Measurements from ENCODE around the gene ZMYM4.

Gene ZMYM4

GRCh38 chr1:35278886-35279554 is 10.5 kb downstream of the ZMYM4 start:
- Histone ChIP-seq H3K27me3 (ENCODE audit: control insufficient read depth in 1 of 2, insufficient read depth in 2 of 2, low read length in 2 of 2) (no peaks in the 10 kb centered on the region), H3K4me1 (ENCODE audit: control insufficient read depth, insufficient read depth, low read length) (no peaks in the 10 kb centered on the region), H3K9ac (ENCODE audit: low read length in 2 of 2) (no peak overlapping the region), H3K36me3 (ENCODE audit: control insufficient read depth in 2 of 2, insufficient read depth in 2 of 2, low read length in 2 of 2) (peaks cover 2 to 8% of the 10 kb centered on the region in 2 donors), H3K4me3 (ENCODE audit: low read length in 2 of 2) (no peak overlapping the region), H3K27ac (ENCODE audit: low read length) (no peak overlapping the region), H3K9me3 (ENCODE audit: control insufficient read depth in 2 of 2, low read length in 2 of 2) (peaks cover 2 to 5% of the 10 kb centered on the region in 2 donors)

GRCh38 chr1:35279555-35279904 is 11.0 kb downstream of the ZMYM4 start:
- no peaks in the 10 kb centered on the region for H3K4me1 ChIP-seq (ENCODE audit: control insufficient read depth, insufficient read depth, low read length)
- H3K27ac ChIP-seq (ENCODE audit: low read length), result no peak overlapping the region
- H3K9me3 ChIP-seq (ENCODE audit: control insufficient read depth in 2 of 2, low read length in 2 of 2), result peaks cover 2 to 5% of the 10 kb centered on the region in 2 donors
- H3K27me3 ChIP-seq (ENCODE audit: control insufficient read depth in 1 of 2, insufficient read depth in 2 of 2, low read length in 2 of 2), result no peaks in the 10 kb centered on the region
- no peak overlapping the region for H3K9ac ChIP-seq (ENCODE audit: low read length in 2 of 2)
- no peak overlapping the region for H3K4me3 ChIP-seq (ENCODE audit: low read length in 2 of 2)
- H3K36me3 ChIP-seq (ENCODE audit: control insufficient read depth in 2 of 2, insufficient read depth in 2 of 2, low read length in 2 of 2), result peaks cover 2 to 8% of the 10 kb centered on the region in 2 donors

GRCh38 chr1:35280006-35280405 is 11.5 kb downstream of the ZMYM4 start:
- peaks cover 2 to 5% of the 10 kb centered on the region in 2 donors for H3K9me3 ChIP-seq (ENCODE audit: control insufficient read depth in 2 of 2, low read length in 2 of 2)
- H3K9ac ChIP-seq (ENCODE audit: low read length in 2 of 2), result no peak overlapping the region
- no peaks in the 10 kb centered on the region for H3K4me1 ChIP-seq (ENCODE audit: control insufficient read depth, insufficient read depth, low read length)
- H3K36me3 ChIP-seq (ENCODE audit: control insufficient read depth in 2 of 2, insufficient read depth in 2 of 2, low read length in 2 of 2), result peaks cover 2 to 8% of the 10 kb centered on the region in 2 donors
- no peak overlapping the region for H3K4me3 ChIP-seq (ENCODE audit: low read length in 2 of 2)
- no peak overlapping the region for H3K27ac ChIP-seq (ENCODE audit: low read length)
- no peaks in the 10 kb centered on the region for H3K27me3 ChIP-seq (ENCODE audit: control insufficient read depth in 1 of 2, insufficient read depth in 2 of 2, low read length in 2 of 2)

GRCh38 chr1:35281565-35281964 is 13.1 kb downstream of the ZMYM4 start:
- peaks cover 2 to 5% of the 10 kb centered on the region in 2 donors for H3K9me3 ChIP-seq (ENCODE audit: control insufficient read depth in 2 of 2, low read length in 2 of 2)
- H3K27me3 ChIP-seq (ENCODE audit: control insufficient read depth in 1 of 2, insufficient read depth in 2 of 2, low read length in 2 of 2), result no peaks in the 10 kb centered on the region
- no peak overlapping the region for H3K9ac ChIP-seq (ENCODE audit: low read length in 2 of 2)
- no peak overlapping the region for H3K4me3 ChIP-seq (ENCODE audit: low read length in 2 of 2)
- no peak overlapping the region for H3K27ac ChIP-seq (ENCODE audit: low read length)
- no peaks in the 10 kb centered on the region for H3K4me1 ChIP-seq (ENCODE audit: control insufficient read depth, insufficient read depth, low read length)
- peaks cover 2 to 8% of the 10 kb centered on the region in 2 donors for H3K36me3 ChIP-seq (ENCODE audit: control insufficient read depth in 2 of 2, insufficient read depth in 2 of 2, low read length in 2 of 2)

GRCh38 chr1:35282172-35282571 is 13.7 kb downstream of the ZMYM4 start:
- Histone ChIP-seq H3K27ac (ENCODE audit: low read length) (no peak overlapping the region), H3K9ac (ENCODE audit: low read length in 2 of 2) (no peak overlapping the region), H3K36me3 (ENCODE audit: control insufficient read depth in 2 of 2, insufficient read depth in 2 of 2, low read length in 2 of 2) (peaks cover 2 to 8% of the 10 kb centered on the region in 2 donors), H3K9me3 (ENCODE audit: control insufficient read depth in 2 of 2, low read length in 2 of 2) (peaks cover 2 to 5% of the 10 kb centered on the region in 2 donors), H3K27me3 (ENCODE audit: control insufficient read depth in 1 of 2, insufficient read depth in 2 of 2, low read length in 2 of 2) (no peaks in the 10 kb centered on the region), H3K4me3 (ENCODE audit: low read length in 2 of 2) (no peak overlapping the region), H3K4me1 (ENCODE audit: control insufficient read depth, insufficient read depth, low read length) (no peaks in the 10 kb centered on the region)

- peaks cover 0 to 4% of the 10 kb centered on the region in 2 donors for H3K36me3 ChIP-seq (ENCODE audit: control insufficient read depth in 2 of 2, insufficient read depth in 2 of 2, low read length in 2 of 2)
- no peaks in the 10 kb centered on the region for H3K4me1 ChIP-seq (ENCODE audit: control insufficient read depth, insufficient read depth, low read length)
- no peaks in the 10 kb centered on the region for H3K27me3 ChIP-seq (ENCODE audit: control insufficient read depth in 1 of 2, insufficient read depth in 2 of 2, low read length in 2 of 2)
- H3K9ac ChIP-seq (ENCODE audit: low read length in 2 of 2), result no peak overlapping the region
- H3K9me3 ChIP-seq (ENCODE audit: control insufficient read depth in 2 of 2, low read length in 2 of 2), result peaks cover 2 to 5% of the 10 kb centered on the region in 2 donors
- no peak overlapping the region for H3K4me3 ChIP-seq (ENCODE audit: low read length in 2 of 2)
- no peak overlapping the region for H3K27ac ChIP-seq (ENCODE audit: low read length)
Observed at GRCh38 chr1:35284852-35285251, 16.3 kb downstream of the ZMYM4 start.

- peaks cover 2 to 5% of the 10 kb centered on the region in 2 donors for H3K9me3 ChIP-seq (ENCODE audit: control insufficient read depth in 2 of 2, low read length in 2 of 2)
- H3K9ac ChIP-seq (ENCODE audit: low read length in 2 of 2), result no peak overlapping the region
- no peak overlapping the region for H3K27ac ChIP-seq (ENCODE audit: low read length)
- no peaks in the 10 kb centered on the region for H3K27me3 ChIP-seq (ENCODE audit: control insufficient read depth in 1 of 2, insufficient read depth in 2 of 2, low read length in 2 of 2)
- no peak overlapping the region for H3K4me3 ChIP-seq (ENCODE audit: low read length in 2 of 2)
- H3K36me3 ChIP-seq (ENCODE audit: control insufficient read depth in 2 of 2, insufficient read depth in 2 of 2, low read length in 2 of 2), result peaks cover 0 to 8% of the 10 kb centered on the region in 2 donors
- no peaks in the 10 kb centered on the region for H3K4me1 ChIP-seq (ENCODE audit: control insufficient read depth, insufficient read depth, low read length)
Observed at GRCh38 chr1:35285771-35286606, 17.5 kb downstream of the ZMYM4 start.

GRCh38 chr1:35287807-35288640 is 19.5 kb downstream of the ZMYM4 start:
- Histone ChIP-seq H3K4me1 (ENCODE audit: control insufficient read depth, insufficient read depth, low read length) (no peaks in the 10 kb centered on the region), H3K9ac (ENCODE audit: low read length in 2 of 2) (no peak overlapping the region), H3K9me3 (ENCODE audit: control insufficient read depth in 2 of 2, low read length in 2 of 2) (no peaks in the 10 kb centered on the region), H3K27me3 (ENCODE audit: control insufficient read depth in 1 of 2, insufficient read depth in 2 of 2, low read length in 2 of 2) (no peaks in the 10 kb centered on the region), H3K36me3 (ENCODE audit: control insufficient read depth in 2 of 2, insufficient read depth in 2 of 2, low read length in 2 of 2) (peaks cover 0 to 4% of the 10 kb centered on the region in 2 donors), H3K4me3 (ENCODE audit: low read length in 2 of 2) (no peak overlapping the region), H3K27ac (ENCODE audit: low read length) (no peak overlapping the region)

GRCh38 chr1:35288761-35289160 is 20.3 kb downstream of the ZMYM4 start:
- no peak overlapping the region for H3K4me3 ChIP-seq (ENCODE audit: low read length in 2 of 2)
- no peaks in the 10 kb centered on the region for H3K4me1 ChIP-seq (ENCODE audit: control insufficient read depth, insufficient read depth, low read length)
- no peaks in the 10 kb centered on the region for H3K27me3 ChIP-seq (ENCODE audit: control insufficient read depth in 1 of 2, insufficient read depth in 2 of 2, low read length in 2 of 2)
- no peak overlapping the region for H3K9ac ChIP-seq (ENCODE audit: low read length in 2 of 2)
- no peak overlapping the region for H3K27ac ChIP-seq (ENCODE audit: low read length)
- peaks cover 4% of the 10 kb centered on the region in 2 donors for H3K36me3 ChIP-seq (ENCODE audit: control insufficient read depth in 2 of 2, insufficient read depth in 2 of 2, low read length in 2 of 2)
- no peaks in the 10 kb centered on the region for H3K9me3 ChIP-seq (ENCODE audit: control insufficient read depth in 2 of 2, low read length in 2 of 2)

- peaks cover 4% of the 10 kb centered on the region in 2 donors for H3K36me3 ChIP-seq (ENCODE audit: control insufficient read depth in 2 of 2, insufficient read depth in 2 of 2, low read length in 2 of 2)
- H3K4me3 ChIP-seq (ENCODE audit: low read length in 2 of 2), result no peak overlapping the region
- H3K27me3 ChIP-seq (ENCODE audit: control insufficient read depth in 1 of 2, insufficient read depth in 2 of 2, low read length in 2 of 2), result no peaks in the 10 kb centered on the region
- no peak overlapping the region for H3K27ac ChIP-seq (ENCODE audit: low read length)
- no peaks in the 10 kb centered on the region for H3K9me3 ChIP-seq (ENCODE audit: control insufficient read depth in 2 of 2, low read length in 2 of 2)
- no peaks in the 10 kb centered on the region for H3K4me1 ChIP-seq (ENCODE audit: control insufficient read depth, insufficient read depth, low read length)
- H3K9ac ChIP-seq (ENCODE audit: low read length in 2 of 2), result no peak overlapping the region
Observed at GRCh38 chr1:35290452-35290851, 21.9 kb downstream of the ZMYM4 start.

Measured in stomach smooth muscle (tissue), 2 donors.